Suprapubic skin (tissue), 4 donors: Measurements from ENCODE around the gene MOXD1. TPM values are rescaled to one million over a fixed set of nuclear protein-coding genes. Genes with fewer than 3 reads are reported as not detected.

Experiments used
- DNase-seq, 2 donors: peaks; one replicate each; pipeline ENCODE4 v3.0.0-alpha.2; 2019; ENCODE audit warnings: low spot score in 2 of 2
- H3K27ac ChIP-seq: fragments of 200-600 bp; sonication (generic); one replicate; pipeline ENCODE4 v1.5.1; 2019
- H3K27me3 ChIP-seq: fragments of 200-600 bp; sonication (generic); one replicate; pipeline ENCODE4 v1.5.1; 2019
- H3K36me3 ChIP-seq: fragments of 200-600 bp; sonication (generic); one replicate; pipeline ENCODE4 v1.5.1; 2019
- H3K4me1 ChIP-seq: fragments of 200-600 bp; sonication (generic); one replicate; pipeline ENCODE4 v1.5.1; 2019
- H3K4me3 ChIP-seq: fragments of 200-600 bp; sonication (generic); one replicate; pipeline ENCODE4 v1.5.1; 2019; ENCODE audit warnings: mild to moderate bottlenecking
- H3K9me3 ChIP-seq: fragments of 200-600 bp; sonication (generic); one replicate; pipeline ENCODE4 v1.5.1; 2019
- EP300 ChIP-seq: sonication (generic); formaldehyde crosslinking; IDR thresholded peaks from one replicate; pipeline ENCODE4 v1.6.1; 2017; ENCODE audit warnings: antibody characterized with exemption
- POLR2A ChIP-seq, 2 donors: fragments of 450-650 bp; IDR thresholded peaks; one replicate each; pipeline ENCODE4 v1.6.1; 2017; ENCODE audit warnings: antibody characterized with exemption in 2 of 2, mild to moderate bottlenecking in 2 of 2, moderate library complexity in 2 of 2
- POLR2AphosphoS5 ChIP-seq, 3 donors: sonication (generic); formaldehyde crosslinking; IDR thresholded peaks; one replicate each; pipeline ENCODE4 v1.6.1; 2017; ENCODE audit warnings: antibody characterized with exemption in 3 of 3
- WGBS: methylation state at CpG from one replicate; pipeline ENCODE4 v1.1.5; 2018; 5-methylcytosine and 5-hydroxymethylcytosine counted together
- total RNA-seq, 4 donors: library from RNA; depleted of rRNA; stranded (reverse); fragments of >200 nt; gene quantifications; one replicate each; pipeline ENCODE4 v1.1.0, GENCODE V29; 2016
- TF ChIP-seq, protein P1 (sequence below), 2 donors: fragments of 200-600 bp in 1 of 2; fragments of 450-650 bp in 1 of 2; sonication (generic) in 1 of 2; IDR thresholded peaks; one replicate each; pipeline ENCODE4 v1.5.1; 2016 to 2019; ENCODE audit warnings: antibody characterized with exemption in 2 of 2, mild to moderate bottlenecking in 1 of 2, moderate library complexity in 1 of 2

Gene MOXD1
- total RNA-seq, 4 donors from 2014 or later: 16.7 to 25.9 (median 21.0) TPM

- H3K27ac ChIP-seq: no peak overlapping the region
- 73% methylated on average over 5 of the region's 5 CpGs for WGBS
- H3K4me1 ChIP-seq: no peaks in the 10 kb centered on the region
- H3K9me3 ChIP-seq: no peaks in the 10 kb centered on the region
- no peak for DNase-seq
- no peak overlapping the region for H3K4me3 ChIP-seq
- H3K27me3 ChIP-seq: no peaks in the 10 kb centered on the region
- H3K36me3 ChIP-seq: no peaks in the 10 kb centered on the region
- TF ChIP-seq EP300 (no peak), POLR2AphosphoS5 (IDR thresholded peaks at IDR 0.05) (no peak), POLR2A (IDR thresholded peaks at IDR 0.05) (no peak)
- TF ChIP-seq, protein P1, sequence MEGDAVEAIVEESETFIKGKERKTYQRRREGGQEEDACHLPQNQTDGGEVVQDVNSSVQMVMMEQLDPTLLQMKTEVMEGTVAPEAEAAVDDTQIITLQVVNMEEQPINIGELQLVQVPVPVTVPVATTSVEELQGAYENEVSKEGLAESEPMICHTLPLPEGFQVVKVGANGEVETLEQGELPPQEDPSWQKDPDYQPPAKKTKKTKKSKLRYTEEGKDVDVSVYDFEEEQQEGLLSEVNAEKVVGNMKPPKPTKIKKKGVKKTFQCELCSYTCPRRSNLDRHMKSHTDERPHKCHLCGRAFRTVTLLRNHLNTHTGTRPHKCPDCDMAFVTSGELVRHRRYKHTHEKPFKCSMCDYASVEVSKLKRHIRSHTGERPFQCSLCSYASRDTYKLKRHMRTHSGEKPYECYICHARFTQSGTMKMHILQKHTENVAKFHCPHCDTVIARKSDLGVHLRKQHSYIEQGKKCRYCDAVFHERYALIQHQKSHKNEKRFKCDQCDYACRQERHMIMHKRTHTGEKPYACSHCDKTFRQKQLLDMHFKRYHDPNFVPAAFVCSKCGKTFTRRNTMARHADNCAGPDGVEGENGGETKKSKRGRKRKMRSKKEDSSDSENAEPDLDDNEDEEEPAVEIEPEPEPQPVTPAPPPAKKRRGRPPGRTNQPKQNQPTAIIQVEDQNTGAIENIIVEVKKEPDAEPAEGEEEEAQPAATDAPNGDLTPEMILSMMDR (IDR thresholded peaks at IDR 0.05): no peak
Observed at GRCh38 chr6:132286298-132287019, 114.8 kb downstream of the MOXD1 start.

DNA sequence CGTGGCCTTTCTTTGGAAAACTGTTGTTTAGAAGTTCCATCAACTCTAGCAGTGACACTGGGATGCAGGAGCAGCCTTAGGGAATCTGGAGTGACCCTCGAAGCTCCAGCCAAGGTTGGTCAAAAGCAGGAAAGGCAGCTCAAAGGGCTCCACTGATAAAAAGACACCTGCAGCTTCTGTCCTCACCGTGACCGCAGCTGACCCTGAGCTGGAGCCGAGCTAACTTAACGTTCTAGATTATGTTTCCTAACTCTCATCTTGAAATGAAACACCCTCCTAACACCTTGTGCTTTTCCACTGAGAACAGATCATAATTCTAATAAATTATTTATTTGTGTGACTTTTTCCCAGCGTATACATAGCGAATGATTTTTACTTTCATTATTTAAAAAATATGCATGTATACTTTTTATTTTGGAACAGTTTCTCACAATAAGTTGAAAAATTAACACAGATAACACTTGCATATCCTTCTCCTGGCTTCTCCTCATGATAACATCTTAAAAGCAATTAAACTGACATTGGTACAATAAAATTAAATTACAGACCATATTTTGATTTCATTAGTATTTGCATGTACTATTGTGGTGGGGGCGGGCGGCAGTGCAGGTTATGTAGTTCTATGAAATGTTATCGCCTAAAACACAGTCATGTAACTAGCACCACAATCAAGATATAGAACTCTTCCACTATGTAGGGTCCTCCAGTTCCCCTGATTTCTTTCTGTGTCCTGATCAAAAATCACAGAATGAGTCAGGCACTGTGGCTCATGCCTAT is 116.1 kb downstream of the MOXD1 start:
- no peak for DNase-seq
- no peaks in the 10 kb centered on the region for H3K9me3 ChIP-seq
- no peak overlapping the region for H3K4me3 ChIP-seq
- 93% methylated on average over 11 of the region's 11 CpGs for WGBS
- H3K36me3 ChIP-seq: no peaks in the 10 kb centered on the region
- no peaks in the 10 kb centered on the region for H3K27me3 ChIP-seq
- no peaks in the 10 kb centered on the region for H3K4me1 ChIP-seq
- H3K27ac ChIP-seq: no peak overlapping the region
- TF ChIP-seq EP300: no peak
- no peak for TF ChIP-seq POLR2A (IDR thresholded peaks at IDR 0.05)
- no peak for TF ChIP-seq POLR2AphosphoS5 (IDR thresholded peaks at IDR 0.05)
- TF ChIP-seq, protein P1 (IDR thresholded peaks at IDR 0.05): no peak

GRCh38 chr6:132282696-132283095 is 118.6 kb downstream of the MOXD1 start:
- Histone ChIP-seq H3K4me1 (no peaks in the 10 kb centered on the region), H3K4me3 (no peak overlapping the region)
- WGBS: 84% methylated on average over 7 of the region's 7 CpGs

GRCh38 chr6:132280436-132280835 is 120.8 kb downstream of the MOXD1 start:
- Histone ChIP-seq H3K4me3 (no peak overlapping the region), H3K9me3 (no peaks in the 10 kb centered on the region), H3K4me1 (no peaks in the 10 kb centered on the region), H3K36me3 (no peaks in the 10 kb centered on the region), H3K27ac (no peak overlapping the region), H3K27me3 (peaks cover 4% of the 10 kb centered on the region)
- DNase-seq: no peak
- no peak for TF ChIP-seq EP300
- TF ChIP-seq, protein P1 (IDR thresholded peaks at IDR 0.05): no peak
- TF ChIP-seq POLR2AphosphoS5 (IDR thresholded peaks at IDR 0.05): no peak
- TF ChIP-seq POLR2A (IDR thresholded peaks at IDR 0.05): no peak
- 84% methylated on average over 8 of the region's 8 CpGs for WGBS

More at GRCh38 chr6:132282696-132283095, 118.6 kb downstream of the MOXD1 start:
- Histone ChIP-seq H3K9me3 (no peaks in the 10 kb centered on the region), H3K27me3 (no peaks in the 10 kb centered on the region), H3K27ac (no peak overlapping the region), H3K36me3 (no peaks in the 10 kb centered on the region)
- TF ChIP-seq, protein P1 (IDR thresholded peaks at IDR 0.05): no peak
- TF ChIP-seq EP300: no peak
- no peak for TF ChIP-seq POLR2AphosphoS5 (IDR thresholded peaks at IDR 0.05)
- TF ChIP-seq POLR2A (IDR thresholded peaks at IDR 0.05): no peak
- no peak for DNase-seq

- H3K9me3 ChIP-seq: no peaks in the 10 kb centered on the region
- 1% methylated on average over 12 of the region's 12 CpGs for WGBS
- H3K27me3 ChIP-seq: peaks cover 8% of the 10 kb centered on the region
- TF ChIP-seq POLR2A (IDR thresholded peaks at IDR 0.05) (no peak), POLR2AphosphoS5 (IDR thresholded peaks at IDR 0.05) (peak in 1 of 3 donors; percentile 13), EP300 (no peak)
- TF ChIP-seq, protein P1 (IDR thresholded peaks at IDR 0.05): peak; percentile 74 to 77
- no peaks in the 10 kb centered on the region for H3K36me3 ChIP-seq
- H3K4me1 ChIP-seq: no peaks in the 10 kb centered on the region
- DNase-seq: peak; percentile 66 to 87
- H3K27ac ChIP-seq: no peak overlapping the region
- H3K4me3 ChIP-seq: peak overlapping the region; percentile 43
Observed at GRCh38 chr6:132279592-132280139, 121.6 kb downstream of the MOXD1 start.
